K562 (cell line): ENCODE data around the gene CCDC13. TPM values are rescaled to one million over a fixed set of nuclear protein-coding genes. Genes with fewer than 3 reads are reported as not detected.

Experiments
- ATAC-seq: fragments of 200-7000 bp; cut with Tn5 transposase; 3 replicates; pipeline ENCODE4 v1.9.1; 2020; ENCODE audit warnings: moderate library complexity
- BruUV-seq: library from RNA; stranded (reverse); fragments of 400-500 nt; replicated peaks from 2 replicates; lab custom pipeline; 2021; lab: Mats Ljungman, UMichigan
- CTCF ChIA-PET: fragments of 300-600 bp; formaldehyde crosslinking; extraction: SDS; loops from one replicate; lab custom pipeline; 2021; ENCODE audit warnings: low intra/inter-chr PET ratio; lab: Yijun Ruan, JAX
- POLR2A ChIA-PET: fragments of 300-600, 350-650 bp; sonication (Branson Sonifier 250); formaldehyde crosslinking; extraction: SDS; loops from one replicate; lab custom pipeline; 2021; ENCODE audit warnings: antibody characterized with exemption, inconsistent platforms; lab: Yijun Ruan, JAX
- DNase-seq, 4 experiments: peaks; one replicate each; pipeline versions ENCODE4 v3.0.0 to v3.0.0-alpha.2; 2011 to 2018; ENCODE audit warnings: low spot score in 3 of 4, mixed read lengths in 3 of 4; ENCODE audit errors: extremely low read depth in 1 of 4
- FAIRE-seq: peaks from 2 replicates; lab custom pipeline; 2011; peaks lifted over from hg19 to GRCh38; lab: Jason Lieb, UNC
- H2AFZ ChIP-seq: 2 replicates; pipeline ENCODE4 v1.6.0; 2011; ENCODE audit warnings: low read depth, low read length, control low read depth, inconsistent platforms
- H3K27ac ChIP-seq: fragments of 200-600 bp; 3 replicates; pipeline ENCODE4 v1.8.0; 2011; ENCODE audit warnings: low read depth, mild to moderate bottlenecking, control low read depth, inconsistent platforms, low read length, moderate library complexity, mixed read lengths; ENCODE audit errors: extremely low read depth
- H3K27me3 ChIP-seq, 2 experiments: fragments of 300-600 bp in 1 of 2; 2 replicates in 1 of 2; 3 replicates in 1 of 2; pipeline versions ENCODE4 v1.6.0 to v1.8.0; 2011; ENCODE audit warnings: inconsistent platforms in 2 of 2, low read length in 2 of 2, mild to moderate bottlenecking in 1 of 2, mixed read lengths in 1 of 2, moderate library complexity in 1 of 2; ENCODE audit not compliant: control insufficient read depth in 2 of 2, insufficient read depth in 2 of 2
- H3K36me3 ChIP-seq: fragments of 300-600 bp; 3 replicates; pipeline ENCODE4 v1.8.0; 2011; ENCODE audit warnings: mild to moderate bottlenecking, low read length, inconsistent platforms; ENCODE audit not compliant: control insufficient read depth, insufficient read depth
- H3K4me1 ChIP-seq, 2 experiments: fragments of 200-600 bp in 1 of 2; replicated peaks in 1 of 2; 2 replicates in 1 of 2; 3 replicates in 1 of 2; pipeline versions ENCODE4 v1.5.1 to v1.8.0; 2011; ENCODE audit warnings: inconsistent platforms in 2 of 2, low read length in 2 of 2, mild to moderate bottlenecking in 1 of 2, mixed read lengths in 1 of 2, moderate library complexity in 1 of 2; ENCODE audit not compliant: control insufficient read depth in 2 of 2, insufficient read depth in 2 of 2
- H3K4me2 ChIP-seq: 2 replicates; pipeline ENCODE4 v1.6.1; 2011; ENCODE audit warnings: low read length, control low read depth, inconsistent platforms, mixed read lengths; ENCODE audit not compliant: insufficient read depth
- H3K4me3 ChIP-seq: fragments of 200-600 bp; sonication (generic), shearing (Covaris generic); 2 replicates; pipeline ENCODE4 v1.5.1; 2016; ENCODE audit warnings: control low read depth, inconsistent platforms
- H3K79me2 ChIP-seq: fragments of 200-600 bp; 3 replicates; pipeline ENCODE4 v1.8.0; 2011; ENCODE audit warnings: low read length, inconsistent platforms; ENCODE audit not compliant: control insufficient read depth, insufficient read depth
- H3K9ac ChIP-seq, 2 experiments: 2 replicates each; pipeline versions ENCODE4 v1.6.0 to v1.6.1; 2011; ENCODE audit warnings: low read depth in 2 of 2, low read length in 2 of 2, control low read depth in 1 of 2, inconsistent platforms in 1 of 2, mild to moderate bottlenecking in 1 of 2, mixed read lengths in 1 of 2; ENCODE audit not compliant: insufficient read depth in 1 of 2
- H3K9me1 ChIP-seq: one replicate; pipeline ENCODE4 v1.6.0; 2011; ENCODE audit warnings: inconsistent platforms, mild to moderate bottlenecking, low read length, moderate library complexity; ENCODE audit not compliant: control insufficient read depth, insufficient read depth
- H3K9me3 ChIP-seq: replicated peaks from 2 replicates; pipeline ENCODE4 v1.5.1; 2011; ENCODE audit warnings: low read depth, low read length, inconsistent platforms; ENCODE audit not compliant: control insufficient read depth, insufficient read depth
- H4K20me1 ChIP-seq: replicated peaks from 2 replicates; pipeline ENCODE4 v1.6.1; 2011; ENCODE audit warnings: low read length, inconsistent platforms, mixed read lengths; ENCODE audit not compliant: control insufficient read depth, insufficient read depth
- CBX8 ChIP-seq: fragments of 200-600 bp; sonication (generic); IDR thresholded peaks from 2 replicates; pipeline ENCODE4 v1.6.1; 2012; ENCODE audit warnings: borderline replicate concordance, mixed run types, low read depth, mild to moderate bottlenecking, moderate library complexity, mixed read lengths, low read length, control low read depth, inconsistent platforms; ENCODE audit not compliant: poor library complexity, severe bottlenecking; ENCODE audit errors: extremely low read depth
- CCNT2 ChIP-seq: IDR thresholded peaks from 2 replicates; pipeline ENCODE4 v1.6.1; 2011; ENCODE audit warnings: borderline replicate concordance, low read depth, mild to moderate bottlenecking, moderate library complexity, mixed read lengths, low read length; ENCODE audit not compliant: insufficient read length; ENCODE audit errors: extremely low read depth
- EP300 ChIP-seq: IDR thresholded peaks from 2 replicates; pipeline ENCODE4 v1.6.1; 2012; ENCODE audit warnings: low read length, improper control_type of control experiment
- KLF16 ChIP-seq: IDR thresholded peaks from 2 replicates; pipeline ENCODE4 v1.6.1; 2016; ENCODE audit warnings: antibody characterized with exemption
- PCBP1 ChIP-seq: fragments of 200-400 bp; formaldehyde crosslinking; IDR thresholded peaks from 2 replicates; pipeline ENCODE4 v1.6.1; 2018; ENCODE audit warnings: mild to moderate bottlenecking, low read depth, low read length; ENCODE audit not compliant: poor library complexity, severe bottlenecking
- RERE ChIP-seq: sonication (generic); formaldehyde crosslinking; IDR thresholded peaks from 2 replicates; pipeline ENCODE4 v1.8.0; 2023; ENCODE audit warnings: missing genetic modification reagents, mild to moderate bottlenecking, borderline replicate concordance
- SMARCA4 ChIP-seq: fragments of 450-650 bp; IDR thresholded peaks from 2 replicates; pipeline ENCODE4 v1.6.1; 2016
- SMARCC2 ChIP-seq: fragments of 450-650 bp; IDR thresholded peaks from 2 replicates; pipeline ENCODE4 v1.6.1; 2017; ENCODE audit warnings: antibody characterized with exemption, moderate library complexity, mild to moderate bottlenecking, low read depth
- SOX6 ChIP-seq: fragments of 450-650 bp; IDR thresholded peaks from 2 replicates; pipeline ENCODE4 v1.6.1; 2014; ENCODE audit warnings: mild to moderate bottlenecking
- SP2 ChIP-seq: IDR thresholded peaks from 2 replicates; pipeline ENCODE4 v1.6.1; 2011; ENCODE audit warnings: mild to moderate bottlenecking, low read depth, low read length, moderate library complexity; ENCODE audit not compliant: poor library complexity, severe bottlenecking; ENCODE audit errors: extremely low read depth
- TCF3 ChIP-seq: sonication (generic); formaldehyde crosslinking; IDR thresholded peaks from 2 replicates; pipeline ENCODE4 v1.4.0; 2020; ENCODE audit warnings: mild to moderate bottlenecking, missing genetic modification reagents
- THRAP3 ChIP-seq: fragments of 450-650 bp; IDR thresholded peaks from 2 replicates; pipeline ENCODE4 v1.6.1; 2016; ENCODE audit warnings: mild to moderate bottlenecking, inconsistent platforms, borderline replicate concordance
- ZNF3 ChIP-seq: fragments of 250-450 bp; sonication (Bioruptor Pico); IDR thresholded peaks from 2 replicates; pipeline ENCODE4 v1.5.0; 2021; ENCODE audit warnings: mild to moderate bottlenecking, moderate library complexity
- ZNF639 ChIP-seq, 2 experiments: fragments of 200-800 bp in 1 of 2; sonication (Bioruptor generic) in 1 of 2; sonication (generic) in 1 of 2; formaldehyde crosslinking in 1 of 2; IDR thresholded peaks in 1 of 2; conservative IDR thresholded peaks in 1 of 2; 2 replicates each; pipeline versions ENCODE4 v1.5.0 to v1.6.1; 2016 to 2020; ENCODE audit warnings: missing compliant biosample characterization in 1 of 2, missing genetic modification characterization in 1 of 2, missing genetic modification reagents in 1 of 2
- ZNF644 ChIP-seq: fragments of 200-800 bp; sonication (Bioruptor generic); IDR thresholded peaks from 2 replicates; pipeline ENCODE4 v1.6.1; 2016; ENCODE audit warnings: low read depth, missing genetic modification characterization, missing compliant biosample characterization
- ZZZ3 ChIP-seq: fragments of 450-650 bp; IDR thresholded peaks from 2 replicates; pipeline ENCODE4 v1.6.1; 2016; ENCODE audit warnings: antibody characterized with exemption, mild to moderate bottlenecking, moderate library complexity
- WGBS: fragments of 100-300 bp; shearing (Covaris generic); methylation state at CpG from one replicate; pipeline ENCODE4 v1.1.6; 2016; ENCODE audit warnings: low coverage, mixed read lengths; ENCODE audit not compliant: insufficient coverage; ENCODE audit errors: missing lambda C conversion rate; 5-methylcytosine and 5-hydroxymethylcytosine counted together
- in situ Hi-C: fragments of 300-500 bp; cut with MboI; formaldehyde crosslinking; loops from 4 replicates; pipeline ENCODE4 v1.15.0; 2018; ENCODE audit warnings: inconsistent platforms, mixed read lengths
- intact Hi-C: fragments of 100-400 bp; cut with micrococcal nuclease; formaldehyde crosslinking; loops from 2 replicates; pipeline ENCODE4 v1.14.2; 2022
- polyA plus RNA-seq, 8 experiments: library from polyadenylated mRNA; depleted of rRNA in 4 of 8; stranded (reverse) in 5 of 8; unstranded in 3 of 8; fragments of >200 nt; fragmentation: Nextera tagmentation in 2 of 8; fragmentation: Illumina TruSeq in 1 of 8; extraction: Ambion mirVana in 2 of 8; extraction: Trizol in 1 of 8; gene quantifications; 2 replicates each; pipeline versions ENCODE4 v1.2.1 to v1.2.3, GENCODE V29; 2011 to 2014; ENCODE audit warnings: inconsistent platforms in 1 of 8, missing spikeins in 1 of 8
- total RNA-seq, 7 experiments: library from RNA; depleted of rRNA in 6 of 7; stranded (reverse); fragments of >200 nt in 6 of 7; fragmentation: Illumina TruSeq in 2 of 7; extraction: Trizol in 2 of 7; gene quantifications; 2 replicates each; pipeline versions ENCODE4 v1.2.1 to v1.2.3, GENCODE V29; 2011 to 2021; ENCODE audit warnings: low replicate concordance in 1 of 7

CCDC13 gene
- total and polyA plus RNA-seq, 9 of the 15 experiments (the other 6 are each of a cell fraction or from before 2014, with no cell fraction given): 0.20 to 0.70 (median 0.48) TPM; not detected in 2

- POLR2A ChIA-PET: interaction anchor here (1.0 to 1.8 kb wide), 2 partner anchors 10 to 95 kb away, joined by 3 to 5 read pairs; no protein-coding TSS in a partner anchor
- in situ Hi-C loops: no loop called here
- TF ChIP-seq KLF16 (peak; percentile 64; the same call in 1 of the 2 replicates), ZZZ3 (no peak), CCNT2 (peak; percentile 71), PCBP1 (no peak), ZNF644 (tag) (no peak), TCF3 (CRISPR knock-in tag) (peak; percentile 75), SMARCA4 (peak; percentile 68), ZNF639 (CRISPR knock-in tag; conservative IDR thresholded peaks at IDR 0.05 in 1 of 2, IDR thresholded peaks at IDR 0.05 in 1 of 2) (no peak), CBX8 (no peak), SMARCC2 (peak; percentile 73), ZNF3 (no peak), THRAP3 (no peak), EP300 (peak; percentile 85), SOX6 (peak; percentile 69), RERE (CRISPR knock-in tag) (no peak), SP2 (no peak)
Observed at GRCh38 chr3:42786212-42786611, 13.2 kb upstream of the CCDC13 start.

More at GRCh38 chr3:42786212-42786611, 13.2 kb upstream of the CCDC13 start:
- FAIRE-seq (no peak), ATAC-seq (no peak), DNase-seq (peak in 1 of 4 experiments; percentile 20)
- H3K79me2 ChIP-seq: peaks cover 27% of the 10 kb centered on the region; the same call in 2 of the 3 replicates
- H4K20me1 ChIP-seq: no peaks in the 10 kb centered on the region
- no peak overlapping the region for H2AFZ ChIP-seq
- no peak overlapping the region for H3K4me3 ChIP-seq
- peaks cover 4 to 5% of the 10 kb centered on the region in 2 experiments; a peak in 2 of 5 replicates for H3K4me1 ChIP-seq
- H3K27me3 ChIP-seq: no peaks in the 10 kb centered on the region
- BruUV-seq: no TSS peak
- no peak overlapping the region for H3K27ac ChIP-seq
- H3K36me3 ChIP-seq: peaks cover 67% of the 10 kb centered on the region; the same call in 2 of the 3 replicates
- intact Hi-C loops: no loop called here
- CTCF ChIA-PET: no interaction called here
- H3K9ac ChIP-seq: no peak overlapping the region
- no peaks in the 10 kb centered on the region for H3K9me3 ChIP-seq
- no peaks in the 10 kb centered on the region for H3K9me1 ChIP-seq
- WGBS: 13% methylated on average over 1 of the region's 1 CpG
- no peak overlapping the region for H3K4me2 ChIP-seq
